Activated naive CD8-positive, alpha-beta T cell treated with anti-CD3 and anti-CD28 coated beads for 36 hours (primary cell): ENCODE results near the gene ATG12. TPM values are rescaled to one million over a fixed set of nuclear protein-coding genes. Genes with fewer than 3 reads are reported as not detected.

ENCODE experiments used
- DNase-seq: peaks from one replicate; pipeline ENCODE4 v3.0.0; 2021
- H3K27ac Mint-ChIP-seq: one replicate; pipeline ENCODE4 v1.8.0; 2022; ENCODE audit warnings: mild to moderate bottlenecking, moderate library complexity, mixed read lengths
- H3K27me3 Mint-ChIP-seq: one replicate; pipeline ENCODE4 v1.8.0; 2022; ENCODE audit warnings: mild to moderate bottlenecking, mixed read lengths
- H3K36me3 Mint-ChIP-seq: one replicate; pipeline ENCODE4 v1.8.0; 2021; ENCODE audit warnings: mild to moderate bottlenecking, mixed read lengths
- H3K4me1 Mint-ChIP-seq: one replicate; pipeline ENCODE4 v1.8.0; 2021; ENCODE audit warnings: mixed read lengths
- H3K4me3 Mint-ChIP-seq: one replicate; pipeline ENCODE4 v1.8.0; 2022; ENCODE audit warnings: mild to moderate bottlenecking, moderate library complexity, mixed read lengths
- H3K9me3 Mint-ChIP-seq: one replicate; pipeline ENCODE4 v1.8.0; 2022; ENCODE audit warnings: mixed read lengths
- total RNA-seq, 2 experiments: library from RNA; stranded (reverse); gene quantifications; one replicate each; pipeline ENCODE4 v1.2.3, GENCODE V29; 2021

Gene ATG12
- total RNA-seq, 2 experiments from 2014 or later, result 33.4 to 36.4 TPM

- H3K9me3 Mint-ChIP-seq, result peaks cover 10% of the 10 kb centered on the region
- no peak overlapping the region for H3K27ac Mint-ChIP-seq
- H3K27me3 Mint-ChIP-seq, result no peaks in the 10 kb centered on the region
- H3K4me3 Mint-ChIP-seq, result no peak overlapping the region
- no peak for DNase-seq
- H3K4me1 Mint-ChIP-seq, result peaks cover 30% of the 10 kb centered on the region
- H3K36me3 Mint-ChIP-seq, result peaks cover 14% of the 10 kb centered on the region
Observed at GRCh38 chr5:115854139-115854538, 12.8 kb upstream of the ATG12 start.

GRCh38 chr5:115850744-115851416 is 9.5 kb upstream of the ATG12 start:
- peaks cover 19% of the 10 kb centered on the region for H3K4me1 Mint-ChIP-seq
- no peaks in the 10 kb centered on the region for H3K27me3 Mint-ChIP-seq
- peaks cover 10% of the 10 kb centered on the region for H3K9me3 Mint-ChIP-seq
- no peak overlapping the region for H3K27ac Mint-ChIP-seq
- DNase-seq, result no peak
- H3K4me3 Mint-ChIP-seq, result no peak overlapping the region
- peaks cover 14% of the 10 kb centered on the region for H3K36me3 Mint-ChIP-seq

GRCh38 chr5:115849258-115849798 is 8.0 kb upstream of the ATG12 start:
- H3K27ac Mint-ChIP-seq, result no peak overlapping the region
- no peak for DNase-seq
- H3K27me3 Mint-ChIP-seq, result no peaks in the 10 kb centered on the region
- no peak overlapping the region for H3K4me3 Mint-ChIP-seq
- H3K36me3 Mint-ChIP-seq, result peaks cover 12% of the 10 kb centered on the region
- peaks cover 25% of the 10 kb centered on the region for H3K4me1 Mint-ChIP-seq
- H3K9me3 Mint-ChIP-seq, result peaks cover 10% of the 10 kb centered on the region

- H3K27ac Mint-ChIP-seq, result no peak overlapping the region
- H3K36me3 Mint-ChIP-seq, result no peaks in the 10 kb centered on the region
Observed at GRCh38 chr5:115847290-115847689, 5.9 kb upstream of the ATG12 start.

GRCh38 chr5:115844321-115844817 is 3.0 kb upstream of the ATG12 start:
- no peaks in the 10 kb centered on the region for H3K27me3 Mint-ChIP-seq
- no peak overlapping the region for H3K4me3 Mint-ChIP-seq
- DNase-seq, result no peak
- peaks cover 7% of the 10 kb centered on the region for H3K36me3 Mint-ChIP-seq
- no peak overlapping the region for H3K27ac Mint-ChIP-seq
- H3K9me3 Mint-ChIP-seq, result no peaks in the 10 kb centered on the region
- H3K4me1 Mint-ChIP-seq, result peaks cover 39% of the 10 kb centered on the region

More at GRCh38 chr5:115847290-115847689, 5.9 kb upstream of the ATG12 start:
- DNase-seq, result no peak
- Mint-ChIP-seq H3K9me3 (no peaks in the 10 kb centered on the region), H3K27me3 (no peaks in the 10 kb centered on the region), H3K4me3 (no peak overlapping the region), H3K4me1 (peaks cover 39% of the 10 kb centered on the region)

- Mint-ChIP-seq H3K36me3 (peaks cover 9% of the 10 kb centered on the region), H3K4me3 (peak overlapping the region; percentile 95), H3K27me3 (no peaks in the 10 kb centered on the region), H3K27ac (no peak overlapping the region), H3K9me3 (no peaks in the 10 kb centered on the region), H3K4me1 (peaks cover 41% of the 10 kb centered on the region)
- no peak for DNase-seq
Observed at GRCh38 chr5:115843444-115844130, 2.2 kb upstream of the ATG12 start.

- Mint-ChIP-seq H3K36me3 (peaks cover 9% of the 10 kb centered on the region), H3K4me1 (peaks cover 45% of the 10 kb centered on the region), H3K27me3 (no peaks in the 10 kb centered on the region), H3K9me3 (no peaks in the 10 kb centered on the region), H3K4me3 (peak overlapping the region; percentile 95), H3K27ac (peak overlapping the region; percentile 90)
- no peak for DNase-seq
Observed at GRCh38 chr5:115842952-115843351, 1.6 kb upstream of the ATG12 start.

- Mint-ChIP-seq H3K9me3 (no peaks in the 10 kb centered on the region), H3K36me3 (peaks cover 9% of the 10 kb centered on the region), H3K4me3 (peak overlapping the region; percentile 95), H3K27me3 (no peaks in the 10 kb centered on the region), H3K4me1 (peaks cover 49% of the 10 kb centered on the region), H3K27ac (peak overlapping the region; percentile 90)
- no peak for DNase-seq
Observed at GRCh38 chr5:115842089-115842935, 947 bp upstream of the ATG12 start.

GRCh38 chr5:115840873-115841272 is 492 bp downstream of the ATG12 start:
- Mint-ChIP-seq H3K4me3 (peak overlapping the region; percentile 95), H3K9me3 (no peaks in the 10 kb centered on the region), H3K36me3 (peaks cover 13% of the 10 kb centered on the region), H3K4me1 (peaks cover 51% of the 10 kb centered on the region), H3K27me3 (no peaks in the 10 kb centered on the region), H3K27ac (peak overlapping the region; percentile 100)
- DNase-seq, result no peak

- no peak for DNase-seq
- Mint-ChIP-seq H3K27ac (peak overlapping the region; percentile 54), H3K9me3 (no peaks in the 10 kb centered on the region)
Observed at GRCh38 chr5:115838885-115839518, 2.4 kb downstream of the ATG12 start.

GRCh38 chr5:115835481-115835880 is 5.9 kb downstream of the ATG12 start:
- Mint-ChIP-seq H3K4me3 (no peak overlapping the region), H3K27me3 (no peaks in the 10 kb centered on the region), H3K4me1 (peaks cover 40% of the 10 kb centered on the region), H3K27ac (peak overlapping the region; percentile 4), H3K36me3 (peaks cover 38% of the 10 kb centered on the region), H3K9me3 (no peaks in the 10 kb centered on the region)
- no peak for DNase-seq

More at GRCh38 chr5:115838885-115839518, 2.4 kb downstream of the ATG12 start:
- H3K36me3 Mint-ChIP-seq, result peaks cover 27% of the 10 kb centered on the region
- peaks cover 47% of the 10 kb centered on the region for H3K4me1 Mint-ChIP-seq
- no peaks in the 10 kb centered on the region for H3K27me3 Mint-ChIP-seq
- H3K4me3 Mint-ChIP-seq, result peak overlapping the region; percentile 95

GRCh38 chr5:115831163-115831768 is 10.1 kb downstream of the ATG12 start:
- H3K4me1 Mint-ChIP-seq, result peaks cover 14% of the 10 kb centered on the region
- H3K9me3 Mint-ChIP-seq, result peaks cover 10% of the 10 kb centered on the region
- DNase-seq, result no peak
- H3K4me3 Mint-ChIP-seq, result no peak overlapping the region
- peaks cover 44% of the 10 kb centered on the region for H3K36me3 Mint-ChIP-seq
- no peak overlapping the region for H3K27ac Mint-ChIP-seq
- no peaks in the 10 kb centered on the region for H3K27me3 Mint-ChIP-seq

- Mint-ChIP-seq H3K36me3 (peaks cover 34% of the 10 kb centered on the region), H3K4me1 (peaks cover 9% of the 10 kb centered on the region), H3K27ac (no peak overlapping the region), H3K9me3 (peaks cover 18% of the 10 kb centered on the region), H3K4me3 (no peak overlapping the region), H3K27me3 (no peaks in the 10 kb centered on the region)
- DNase-seq, result no peak
Observed at GRCh38 chr5:115829913-115830312, 11.5 kb downstream of the ATG12 start.

- Mint-ChIP-seq H3K4me1 (peaks cover under 1% of the 10 kb centered on the region), H3K27ac (no peak overlapping the region), H3K4me3 (no peak overlapping the region), H3K27me3 (peaks cover 11% of the 10 kb centered on the region), H3K36me3 (peaks cover 18% of the 10 kb centered on the region), H3K9me3 (peaks cover 18% of the 10 kb centered on the region)
- no peak for DNase-seq
Observed at GRCh38 chr5:115825948-115826347, 15.4 kb downstream of the ATG12 start.
